Measurements from ENCODE around the gene LMNB1. TPM values are rescaled to one million over a fixed set of nuclear protein-coding genes. Genes with fewer than 3 reads are reported as not detected.
"Not testable (repeated sequence)": the region's sequence is repeated elsewhere in the genome, so short reads cannot be mapped to it uniquely, and the experiment has no call there.

The LMNB1 gene
- 19.6 and 31.6 TPM in 2 replicates for total RNA-seq (2022)
- percentile 55 among the genes with signal in this experiment for Bru-seq, nascent RNA
- BruChase-seq, experiment 1, labeled RNA remaining after a 6-hour chase: percentile 44 among the genes with signal in this experiment
- percentile 54 among the genes with signal in this experiment for BruChase-seq, experiment 2, labeled RNA remaining after a 2-hour chase
- long read RNA-seq, partial matches to known transcripts: 1 of 7 reads
- long read RNA-seq, other reads (novel, unspliced or antisense): 3 of 7 reads

GRCh38 chr5:126776499-126777256 is at the start of gene LMNB1:
Gene LMNB1, plus strand, starts transcription at chr5:126777136. Its CDS starts 373 bp downstream, at chr5:126777509.
- no TSS peak for BruUV-seq (replicated peaks)
- ChIA-PET POLR2A (interaction anchor here (0.7 to 6.7 kb wide), 19 partner anchors 10 to 312 kb away, joined by 3 to 137 read pairs (median 6); partner anchors contain the start of genes ALDH7A1 and PHAX), CTCF (interaction anchor here (0.6 to 14.4 kb wide), 17 partner anchors 10 to 439 kb away, joined by 3 to 456 read pairs (median 5); partner anchors contain the start of genes ALDH7A1 and PHAX)
- intact Hi-C loops (cut with micrococcal nuclease): loop anchor here (1.0 to 5.0 kb wide), 2 partner anchors 28 to 174 kb away; partner anchors contain the start of gene PHAX
- peak within 1 kb of the TSS; percentile 100 for H3K4me3 Mint-ChIP-seq (ENCODE audit: unreplicated experiment)
- H3K27ac Mint-ChIP-seq (ENCODE audit: low read depth, unreplicated experiment): peak within 1 kb of the TSS; percentile 95
- H3K4me1 Mint-ChIP-seq (ENCODE audit: insufficient read depth, unreplicated experiment): peaks cover 6% of the 10 kb centered on the region
- H3K9me3 Mint-ChIP-seq (ENCODE audit: unreplicated experiment): no peaks in the 10 kb centered on the region
- H3K27me3 Mint-ChIP-seq (ENCODE audit: insufficient read depth, unreplicated experiment): no peaks in the 10 kb centered on the region
- DNase-seq (ENCODE audit: unreplicated experiment): peak; percentile 98
- no peak for TF ChIP-seq CTCF (IDR thresholded peaks at IDR 0.05; ENCODE audit: unreplicated experiment)
- no peaks in the 10 kb centered on the region for H3K36me3 Mint-ChIP-seq (ENCODE audit: insufficient read depth, unreplicated experiment)

GRCh38 chr5:126732716-126733115 is 44.2 kb upstream of the LMNB1 start:
- POLR2A ChIA-PET: no interaction called here
- no peaks in the 10 kb centered on the region for H3K9me3 Mint-ChIP-seq (ENCODE audit: unreplicated experiment)
- TF ChIP-seq CTCF (IDR thresholded peaks at IDR 0.05; ENCODE audit: unreplicated experiment): no peak
- no peaks in the 10 kb centered on the region for H3K27me3 Mint-ChIP-seq (ENCODE audit: insufficient read depth, unreplicated experiment)
- CTCF ChIA-PET: interaction anchor here (0.5 kb wide), 1 partner anchor 382 kb away, joined by 3 read pairs; no protein-coding TSS in a partner anchor
- DNase-seq (ENCODE audit: unreplicated experiment): no peak
- H3K27ac Mint-ChIP-seq (ENCODE audit: low read depth, unreplicated experiment): no peak overlapping the region
- H3K36me3 Mint-ChIP-seq (ENCODE audit: insufficient read depth, unreplicated experiment): no peaks in the 10 kb centered on the region
- intact Hi-C loops (cut with micrococcal nuclease): no loop called here
- H3K4me1 Mint-ChIP-seq (ENCODE audit: insufficient read depth, unreplicated experiment): peaks cover 6% of the 10 kb centered on the region
- BruUV-seq (replicated peaks): no TSS peak
- H3K4me3 Mint-ChIP-seq (ENCODE audit: unreplicated experiment): no peak overlapping the region

GRCh38 chr5:126734573-126734972 is 42.4 kb upstream of the LMNB1 start:
- BruUV-seq (replicated peaks); H3K4me3 Mint-ChIP-seq (ENCODE audit: unreplicated experiment); H3K36me3 Mint-ChIP-seq (ENCODE audit: insufficient read depth, unreplicated experiment); H3K9me3 Mint-ChIP-seq (ENCODE audit: unreplicated experiment); intact Hi-C loops (cut with micrococcal nuclease); CTCF ChIA-PET; H3K4me1 Mint-ChIP-seq (ENCODE audit: insufficient read depth, unreplicated experiment); POLR2A ChIA-PET; H3K27ac Mint-ChIP-seq (ENCODE audit: low read depth, unreplicated experiment); DNase-seq (ENCODE audit: unreplicated experiment); H3K27me3 Mint-ChIP-seq (ENCODE audit: insufficient read depth, unreplicated experiment): not testable (repeated sequence)

GRCh38 chr5:126736141-126736540 is 40.8 kb upstream of the LMNB1 start:
- ChIA-PET CTCF (interaction anchor here (0.6 to 1.3 kb wide), 3 partner anchors 60 to 581 kb away, joined by 3 to 5 read pairs (median 3); no protein-coding TSS in a partner anchor), POLR2A (interaction anchor here (0.9 kb wide), 1 partner anchor 41 kb away, joined by 4 read pairs; no protein-coding TSS in a partner anchor)
- Mint-ChIP-seq H3K27me3 (ENCODE audit: insufficient read depth, unreplicated experiment) (no peaks in the 10 kb centered on the region), H3K36me3 (ENCODE audit: insufficient read depth, unreplicated experiment) (no peaks in the 10 kb centered on the region), H3K27ac (ENCODE audit: low read depth, unreplicated experiment) (no peak overlapping the region), H3K9me3 (ENCODE audit: unreplicated experiment) (no peaks in the 10 kb centered on the region), H3K4me3 (ENCODE audit: unreplicated experiment) (no peak overlapping the region), H3K4me1 (ENCODE audit: insufficient read depth, unreplicated experiment) (peaks cover 6% of the 10 kb centered on the region)
- intact Hi-C loops (cut with micrococcal nuclease): no loop called here
- peak; percentile 50 for DNase-seq (ENCODE audit: unreplicated experiment)
- TF ChIP-seq CTCF (IDR thresholded peaks at IDR 0.05; ENCODE audit: unreplicated experiment): no peak
- BruUV-seq (replicated peaks): no TSS peak
